ENCODE measurements around the gene BMP2. TPM values are rescaled to one million over a fixed set of nuclear protein-coding genes. Genes with fewer than 3 reads are reported as not detected.

The BMP2 gene
- total RNA-seq, 2 donors from 2014 or later = 6.9 to 8.9 TPM

DNA sequence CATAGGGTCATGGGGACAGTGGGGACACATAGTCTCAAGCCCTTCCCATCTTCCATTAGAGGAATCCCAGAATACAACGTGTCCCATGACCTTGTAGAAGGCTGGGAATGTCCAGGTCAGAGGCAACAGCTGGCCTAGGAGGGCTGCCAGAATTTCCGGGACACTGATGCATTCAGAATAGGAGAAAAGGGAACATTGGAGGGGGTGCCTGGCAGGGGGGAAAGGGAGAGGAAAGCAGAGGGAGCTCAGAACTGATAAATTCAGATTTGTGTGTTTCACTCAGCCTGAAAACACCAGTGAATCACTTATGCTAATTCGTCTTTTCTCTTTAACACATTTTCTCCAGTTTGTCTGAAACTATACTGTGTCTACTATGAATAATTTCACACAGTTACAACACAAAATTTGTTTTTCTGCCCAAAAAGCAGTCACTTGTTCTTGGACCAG, 35.5 kb upstream of the BMP2 start:
- Histone ChIP-seq H3K4me3 (no peak overlapping the region), H3K27ac (peak overlapping the region; percentile 23 to 30), H3K36me3 (no peaks in the 10 kb centered on the region), H3K27me3 (no peaks in the 10 kb centered on the region), H3K4me1 (peaks cover 0 to 9% of the 10 kb centered on the region in 2 donors), H3K9me3 (peaks cover 0 to 8% of the 10 kb centered on the region in 2 donors)
- TF ChIP-seq, protein P1, sequence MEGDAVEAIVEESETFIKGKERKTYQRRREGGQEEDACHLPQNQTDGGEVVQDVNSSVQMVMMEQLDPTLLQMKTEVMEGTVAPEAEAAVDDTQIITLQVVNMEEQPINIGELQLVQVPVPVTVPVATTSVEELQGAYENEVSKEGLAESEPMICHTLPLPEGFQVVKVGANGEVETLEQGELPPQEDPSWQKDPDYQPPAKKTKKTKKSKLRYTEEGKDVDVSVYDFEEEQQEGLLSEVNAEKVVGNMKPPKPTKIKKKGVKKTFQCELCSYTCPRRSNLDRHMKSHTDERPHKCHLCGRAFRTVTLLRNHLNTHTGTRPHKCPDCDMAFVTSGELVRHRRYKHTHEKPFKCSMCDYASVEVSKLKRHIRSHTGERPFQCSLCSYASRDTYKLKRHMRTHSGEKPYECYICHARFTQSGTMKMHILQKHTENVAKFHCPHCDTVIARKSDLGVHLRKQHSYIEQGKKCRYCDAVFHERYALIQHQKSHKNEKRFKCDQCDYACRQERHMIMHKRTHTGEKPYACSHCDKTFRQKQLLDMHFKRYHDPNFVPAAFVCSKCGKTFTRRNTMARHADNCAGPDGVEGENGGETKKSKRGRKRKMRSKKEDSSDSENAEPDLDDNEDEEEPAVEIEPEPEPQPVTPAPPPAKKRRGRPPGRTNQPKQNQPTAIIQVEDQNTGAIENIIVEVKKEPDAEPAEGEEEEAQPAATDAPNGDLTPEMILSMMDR (IDR thresholded peaks at IDR 0.05) = no peak
- DNase-seq (ENCODE audit: low spot score) = peak; percentile 75

GRCh38 chr20:6732851-6733250, 34.6 kb upstream of the BMP2 start:
- no peak overlapping the region for H3K4me3 ChIP-seq
- H3K27me3 ChIP-seq = no peaks in the 10 kb centered on the region
- peaks cover 0 to 13% of the 10 kb centered on the region in 2 donors for H3K4me1 ChIP-seq
- H3K27ac ChIP-seq = peak overlapping the region; percentile 23 to 30
- H3K36me3 ChIP-seq = no peaks in the 10 kb centered on the region
- TF ChIP-seq, protein P1 (IDR thresholded peaks at IDR 0.05) = no peak
- H3K9me3 ChIP-seq = peaks cover 0 to 8% of the 10 kb centered on the region in 2 donors
- no peak for DNase-seq (ENCODE audit: low spot score)

GRCh38 chr20:6733965-6734364, 33.5 kb upstream of the BMP2 start:
- TF ChIP-seq, protein P1 (IDR thresholded peaks at IDR 0.05) = no peak
- H3K9me3 ChIP-seq = peaks cover 0 to 8% of the 10 kb centered on the region in 2 donors
- peaks cover 0 to 13% of the 10 kb centered on the region in 2 donors for H3K4me1 ChIP-seq
- no peak for DNase-seq (ENCODE audit: low spot score)
- H3K27me3 ChIP-seq = no peaks in the 10 kb centered on the region
- no peaks in the 10 kb centered on the region for H3K36me3 ChIP-seq
- no peak overlapping the region for H3K4me3 ChIP-seq
- H3K27ac ChIP-seq = no peak overlapping the region

DNA sequence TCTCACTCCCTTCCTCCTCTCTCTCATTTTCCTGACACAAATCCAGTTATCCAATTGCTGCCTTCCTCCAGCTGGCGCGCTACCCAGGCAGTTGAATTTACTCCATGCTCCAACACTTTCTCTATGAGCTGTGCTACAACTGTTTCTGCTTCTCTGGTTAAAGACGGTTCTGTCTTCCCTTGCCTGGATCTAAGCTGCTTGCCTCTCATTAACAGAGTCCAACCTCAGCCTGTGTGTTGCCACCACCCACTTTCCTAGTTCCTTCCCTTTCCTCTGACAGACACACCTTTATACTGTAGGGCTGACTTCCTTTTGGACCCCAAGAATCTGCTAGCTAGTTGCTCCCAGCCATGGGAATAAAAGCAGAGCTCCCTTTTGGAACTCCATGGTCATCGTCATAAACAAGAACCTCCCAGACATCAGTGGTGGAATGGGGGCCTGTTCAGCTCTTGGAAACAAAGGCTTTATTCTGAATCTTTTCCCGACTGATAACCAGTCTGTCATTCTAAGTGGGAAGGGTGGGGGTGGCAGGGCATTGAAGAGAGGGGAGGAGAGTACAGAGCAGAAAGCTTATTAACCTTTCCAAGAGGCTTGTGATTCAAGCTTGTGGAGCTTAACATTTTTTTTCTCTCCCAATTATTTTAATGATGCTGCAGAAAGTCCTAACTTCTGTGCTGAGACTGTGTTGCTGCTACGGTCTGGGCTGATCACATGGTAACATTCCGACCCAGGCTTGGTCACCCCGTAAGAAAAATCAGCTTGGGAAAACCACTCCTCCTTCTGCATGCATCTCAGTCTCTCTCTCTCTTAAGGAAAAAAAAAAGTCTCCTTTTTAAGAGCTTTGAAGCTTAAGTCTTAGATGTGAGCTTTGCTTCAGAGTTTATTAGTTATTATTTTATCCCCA, 31.3 kb upstream of the BMP2 start:
- TF ChIP-seq, protein P1 (IDR thresholded peaks at IDR 0.05) = no peak
- no peaks in the 10 kb centered on the region for H3K36me3 ChIP-seq
- H3K4me1 ChIP-seq = peaks cover 0 to 13% of the 10 kb centered on the region in 2 donors
- peaks cover 0 to 8% of the 10 kb centered on the region in 2 donors for H3K9me3 ChIP-seq
- H3K4me3 ChIP-seq = no peak overlapping the region
- peak overlapping the region; percentile 51 for H3K27ac ChIP-seq
- H3K27me3 ChIP-seq = no peaks in the 10 kb centered on the region
- DNase-seq (ENCODE audit: low spot score) = no peak

GRCh38 chr20:6739406-6739805, 28.1 kb upstream of the BMP2 start:
- Histone ChIP-seq H3K4me1 (peaks cover 0 to 13% of the 10 kb centered on the region in 2 donors), H3K36me3 (no peaks in the 10 kb centered on the region), H3K27ac (no peak overlapping the region), H3K4me3 (no peak overlapping the region), H3K27me3 (no peaks in the 10 kb centered on the region), H3K9me3 (peaks cover 0 to 8% of the 10 kb centered on the region in 2 donors)
- TF ChIP-seq, protein P1 (IDR thresholded peaks at IDR 0.05) = no peak
- DNase-seq (ENCODE audit: low spot score) = no peak
